Heart left ventricle (tissue), 13 donors: ENCODE results near the gene GRIN3B.

Source experiments
- POLR2A ChIP-seq, 2 donors: fragments of 450-650 bp; IDR thresholded peaks; one replicate each; pipeline ENCODE4 v1.6.1; 2017; ENCODE audit warnings: antibody characterized with exemption in 2 of 2, mild to moderate bottlenecking in 2 of 2, moderate library complexity in 2 of 2
- TF ChIP-seq, protein P1 (sequence below), 12 donors: fragments of 200-600 bp; sonication (generic) in 4 of 12; IDR thresholded peaks; one replicate each; pipeline versions ENCODE4 v1.5.0 to v1.8.0; 2018 to 2022; ENCODE audit warnings: antibody characterized with exemption in 12 of 12, mild to moderate bottlenecking in 5 of 12
- donor health status: ischemic (EF 13 %, LVEDD 7.1; RV severe dilation, severe dysfunction).
- donor health status: DM: no; HTN: yes; CAD: no.
- donor health status: DM: no; HTN: no; CAD: no.
- donor health status: ischemic (EF 25% LVEDD 6.9; RV normal size, moderate dysfunction).
- donor health status: ischemic (EF 25% LVEDD 5.7; RV mildly dilated, moderate dysfunction).
- donor health status: ischemic (EF 35%, LVEDD 5.7; RV mildly dilated, moderate dysfunction).
- donor health status: nonischemic (EF 11% LVEDD 7.7; RV severe dilation, severe dysfunction).
- donor health status: DM: yes; HTN: yes; CAD: no.
- donor health status: PGD.
- donor health status: ischemic (EF 29% LVEDD 5.4; RV normal size, mild dysfunction).
- donor health status: nonischemic (EF 23%, LVEDD 6.1; RV moderate dilation, normal function).

- TF ChIP-seq, protein P1, sequence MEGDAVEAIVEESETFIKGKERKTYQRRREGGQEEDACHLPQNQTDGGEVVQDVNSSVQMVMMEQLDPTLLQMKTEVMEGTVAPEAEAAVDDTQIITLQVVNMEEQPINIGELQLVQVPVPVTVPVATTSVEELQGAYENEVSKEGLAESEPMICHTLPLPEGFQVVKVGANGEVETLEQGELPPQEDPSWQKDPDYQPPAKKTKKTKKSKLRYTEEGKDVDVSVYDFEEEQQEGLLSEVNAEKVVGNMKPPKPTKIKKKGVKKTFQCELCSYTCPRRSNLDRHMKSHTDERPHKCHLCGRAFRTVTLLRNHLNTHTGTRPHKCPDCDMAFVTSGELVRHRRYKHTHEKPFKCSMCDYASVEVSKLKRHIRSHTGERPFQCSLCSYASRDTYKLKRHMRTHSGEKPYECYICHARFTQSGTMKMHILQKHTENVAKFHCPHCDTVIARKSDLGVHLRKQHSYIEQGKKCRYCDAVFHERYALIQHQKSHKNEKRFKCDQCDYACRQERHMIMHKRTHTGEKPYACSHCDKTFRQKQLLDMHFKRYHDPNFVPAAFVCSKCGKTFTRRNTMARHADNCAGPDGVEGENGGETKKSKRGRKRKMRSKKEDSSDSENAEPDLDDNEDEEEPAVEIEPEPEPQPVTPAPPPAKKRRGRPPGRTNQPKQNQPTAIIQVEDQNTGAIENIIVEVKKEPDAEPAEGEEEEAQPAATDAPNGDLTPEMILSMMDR (IDR thresholded peaks at IDR 0.05): no peak
- no peak for TF ChIP-seq POLR2A (IDR thresholded peaks at IDR 0.05)
Measured at GRCh38 chr19:1015782-1016646, 15.8 kb downstream of the GRIN3B start.
